GM12875 (cell line): Measurements from ENCODE around the gene ITIH4.
"Not testable (repeated sequence)": the region's sequence is repeated elsewhere in the genome, so short reads cannot be mapped to it uniquely, and the experiment has no call there.

Experiments
- H3K4me3 ChIP-seq: one replicate; pipeline ENCODE4 v1.5.1; 2011; ENCODE audit warnings: low read depth, low read length, control low read depth
- CTCF ChIP-seq: IDR thresholded peaks from 2 replicates; pipeline ENCODE4 v1.5.1; 2011; ENCODE audit warnings: low read depth, mild to moderate bottlenecking, control low read depth, inconsistent platforms, low read length, moderate library complexity, borderline replicate concordance; ENCODE audit not compliant: insufficient read depth

The ITIH4 gene

DNA sequence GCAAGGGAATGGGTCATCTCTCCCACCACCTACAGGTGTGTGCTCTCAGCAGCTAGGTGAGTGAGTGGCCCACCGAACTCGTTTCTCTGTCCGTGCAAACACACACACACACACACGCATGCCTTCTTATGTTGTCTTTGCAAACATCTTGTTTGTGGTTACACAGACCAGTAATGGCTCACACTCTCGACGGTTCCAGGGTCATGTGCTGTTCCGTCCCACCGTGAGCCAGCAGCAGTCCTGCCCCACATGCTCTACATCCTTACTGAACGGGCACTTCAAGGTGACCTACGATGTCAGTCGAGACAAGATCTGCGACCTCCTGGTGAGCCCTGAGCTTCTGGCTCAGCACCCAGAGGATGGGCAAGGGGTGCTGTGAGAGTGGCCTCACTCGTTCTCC, 48.7 kb downstream of the ITIH4 start:
- no peak for TF ChIP-seq CTCF

GRCh38 chr3:52779837-52780585, 50.5 kb downstream of the ITIH4 start:
- no peak for TF ChIP-seq CTCF
- H3K4me3 ChIP-seq, result no peak overlapping the region

More for the DNA sequence above, 48.7 kb downstream of the ITIH4 start:
- H3K4me3 ChIP-seq, result no peak overlapping the region

GRCh38 chr3:52779011-52779836, 51.2 kb downstream of the ITIH4 start:
- no peak overlapping the region for H3K4me3 ChIP-seq
- no peak for TF ChIP-seq CTCF

DNA sequence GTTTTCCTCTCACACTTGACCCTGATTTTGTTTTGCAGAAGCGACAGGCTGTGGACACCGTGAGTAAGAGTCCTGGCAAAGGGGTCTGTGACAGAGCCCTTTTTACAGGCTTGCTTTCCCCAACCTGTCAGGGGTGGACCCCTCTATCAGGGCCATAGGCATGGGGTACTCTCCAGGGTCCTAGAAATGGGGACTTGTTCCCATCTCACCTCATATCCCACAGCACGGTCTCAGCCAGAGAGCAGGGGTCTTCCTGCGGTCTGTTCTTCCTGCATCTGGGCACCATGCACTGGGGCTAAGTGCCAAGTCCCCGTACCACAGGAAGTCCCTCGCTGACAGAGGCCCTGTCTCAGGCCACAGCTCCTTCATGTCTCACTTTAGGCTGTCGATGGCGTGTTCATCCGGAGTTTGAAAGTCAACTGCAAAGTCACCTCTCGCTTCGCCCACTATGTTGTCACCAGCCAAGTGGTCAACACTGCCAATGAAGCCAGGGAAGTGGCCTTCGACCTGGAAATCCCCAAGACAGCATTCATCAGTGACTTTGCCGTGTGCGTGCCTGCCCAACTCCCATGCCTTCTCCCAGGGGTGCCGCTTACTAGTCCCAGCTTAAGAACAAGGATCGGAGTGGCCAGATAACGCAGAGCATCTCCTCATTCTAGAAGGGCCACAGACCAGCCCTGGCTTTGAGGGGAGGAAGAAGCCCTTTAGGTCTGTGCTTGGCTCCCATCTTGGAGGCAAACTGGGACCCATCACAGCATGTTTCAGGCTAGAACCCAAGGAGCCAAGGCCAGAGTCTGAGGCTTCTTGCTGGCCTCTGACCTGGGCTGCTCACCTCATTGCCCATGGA, 52.3 kb downstream of the ITIH4 start:
- no peak for TF ChIP-seq CTCF
- H3K4me3 ChIP-seq, result no peak overlapping the region

DNA sequence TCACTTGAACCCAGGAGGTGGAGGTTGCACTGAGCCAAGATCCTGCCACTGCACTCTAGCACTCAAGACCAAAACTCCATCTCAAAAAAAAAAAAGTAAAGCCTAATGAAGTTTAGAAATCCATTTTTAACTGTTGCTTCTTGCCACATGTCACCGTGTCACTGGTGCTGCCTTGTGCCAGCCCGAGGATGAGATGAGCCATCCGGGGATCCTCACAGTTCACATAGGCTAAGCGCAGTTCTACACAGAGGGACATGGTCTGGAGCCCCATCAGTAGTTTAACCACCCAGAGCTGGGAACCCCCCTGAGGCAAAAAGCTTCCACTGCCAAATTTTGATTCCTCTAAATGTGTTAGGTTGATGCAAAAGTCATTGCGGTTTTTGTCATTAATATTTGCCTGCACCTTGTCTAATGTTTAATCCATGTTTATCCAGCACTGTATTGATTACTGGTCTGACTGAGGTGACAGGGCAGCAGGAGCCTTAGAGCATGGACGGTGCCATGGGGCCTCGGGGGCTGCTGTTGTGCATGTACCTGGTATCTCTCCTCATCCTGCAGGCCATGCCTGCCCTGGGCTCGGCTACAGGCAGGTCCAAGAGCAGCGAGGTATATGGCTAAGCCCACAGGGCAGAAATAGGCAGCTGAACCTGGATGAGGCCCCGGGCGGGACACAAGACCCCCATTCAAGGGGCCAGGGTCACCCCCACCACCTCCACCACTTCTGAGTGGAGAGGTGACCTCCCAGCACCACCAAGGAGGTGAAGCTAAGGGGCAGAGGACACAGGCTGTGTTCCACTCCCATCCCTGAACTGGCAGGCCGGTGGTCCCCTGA, 53.1 kb downstream of the ITIH4 start, which contains the start of gene ITIH1:
Gene ITIH1 (plus strand): TSS at position 473 of the 832 bp plus-strand sequence. CDS start 17 bp downstream, at position 490.
- no peak within 1 kb of the TSS for H3K4me3 ChIP-seq
- TF ChIP-seq CTCF, result no peak

GRCh38 chr3:52776486-52776885, 54.0 kb downstream of the ITIH4 start:
- H3K4me3 ChIP-seq, result not testable (repeated sequence)

DNA sequence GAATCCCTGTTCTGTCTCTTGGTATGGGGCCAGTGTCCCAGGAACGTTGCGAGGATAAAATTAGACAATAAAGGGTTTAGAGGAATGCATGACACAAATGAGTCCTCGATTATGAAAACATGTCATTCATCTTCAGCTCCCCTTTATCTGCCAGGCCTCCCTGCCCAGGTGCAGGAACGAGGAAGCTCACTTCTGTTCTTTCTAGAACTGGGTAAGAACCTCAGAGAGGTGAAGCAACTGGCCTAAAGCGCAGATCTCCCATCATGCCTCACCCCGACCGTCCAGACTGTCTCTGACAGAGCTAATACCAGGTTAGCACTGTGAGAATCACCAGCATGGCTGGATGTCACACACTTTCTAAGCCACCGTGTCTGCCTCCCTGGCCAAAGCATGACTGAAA, 54.6 kb downstream of the ITIH4 start:
- H3K4me3 ChIP-seq, result no peak overlapping the region
- TF ChIP-seq CTCF, result no peak
